ENCODE results near the gene SALL3.

The SALL3 gene

GRCh38 chr18:78971511-78972245, 7.9 kb upstream of the SALL3 start:
- H3K4me1 ChIP-seq: peaks cover 0 to 17% (median 14%) of the 10 kb centered on the region in 4 donors
- peaks cover 0 to 59% of the 10 kb centered on the region in 2 donors for H3K27me3 ChIP-seq

DNA sequence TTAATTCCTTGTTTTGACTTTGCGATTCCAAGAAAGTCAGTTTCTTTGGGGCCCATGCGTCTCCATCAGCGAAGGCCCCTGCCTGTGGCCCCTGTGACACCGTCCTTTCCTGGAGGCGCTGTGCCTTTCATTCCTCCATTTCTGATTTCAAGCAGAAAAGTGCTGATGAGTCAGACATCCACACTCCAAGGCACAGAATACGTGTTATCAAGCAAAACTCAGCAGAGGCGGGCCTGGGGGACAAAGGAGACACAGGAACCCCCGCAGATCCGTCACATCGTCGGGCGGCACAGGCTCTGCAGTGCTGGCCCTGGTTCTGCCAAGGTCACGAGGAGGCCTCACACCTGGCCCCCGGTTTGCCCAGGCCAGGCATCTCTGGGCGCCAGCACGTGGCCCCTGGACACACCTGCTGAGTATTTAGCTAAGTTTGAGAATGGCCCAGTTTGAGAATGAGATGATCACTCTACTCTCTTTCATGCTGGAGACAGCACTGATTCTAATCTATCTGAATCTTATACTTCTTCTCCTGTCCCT, 7.2 kb upstream of the SALL3 start:
- TF ChIP-seq, protein P1, sequence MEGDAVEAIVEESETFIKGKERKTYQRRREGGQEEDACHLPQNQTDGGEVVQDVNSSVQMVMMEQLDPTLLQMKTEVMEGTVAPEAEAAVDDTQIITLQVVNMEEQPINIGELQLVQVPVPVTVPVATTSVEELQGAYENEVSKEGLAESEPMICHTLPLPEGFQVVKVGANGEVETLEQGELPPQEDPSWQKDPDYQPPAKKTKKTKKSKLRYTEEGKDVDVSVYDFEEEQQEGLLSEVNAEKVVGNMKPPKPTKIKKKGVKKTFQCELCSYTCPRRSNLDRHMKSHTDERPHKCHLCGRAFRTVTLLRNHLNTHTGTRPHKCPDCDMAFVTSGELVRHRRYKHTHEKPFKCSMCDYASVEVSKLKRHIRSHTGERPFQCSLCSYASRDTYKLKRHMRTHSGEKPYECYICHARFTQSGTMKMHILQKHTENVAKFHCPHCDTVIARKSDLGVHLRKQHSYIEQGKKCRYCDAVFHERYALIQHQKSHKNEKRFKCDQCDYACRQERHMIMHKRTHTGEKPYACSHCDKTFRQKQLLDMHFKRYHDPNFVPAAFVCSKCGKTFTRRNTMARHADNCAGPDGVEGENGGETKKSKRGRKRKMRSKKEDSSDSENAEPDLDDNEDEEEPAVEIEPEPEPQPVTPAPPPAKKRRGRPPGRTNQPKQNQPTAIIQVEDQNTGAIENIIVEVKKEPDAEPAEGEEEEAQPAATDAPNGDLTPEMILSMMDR (IDR thresholded peaks at IDR 0.05): no peak
- H3K9me3 ChIP-seq: no peaks in the 10 kb centered on the region
- no peak for DNase-seq
- H3K27me3 ChIP-seq: peaks cover 0 to 66% of the 10 kb centered on the region in 2 donors
- H3K4me3 ChIP-seq: no peak overlapping the region
- H3K4me1 ChIP-seq: peaks cover 0 to 17% (median 14%) of the 10 kb centered on the region in 4 donors
- no peak overlapping the region for H3K27ac ChIP-seq
- no peaks in the 10 kb centered on the region for H3K36me3 ChIP-seq
- intact Hi-C loops (cut with DNase I; ENCODE audit: low total_unique reads): no loop called here

More at GRCh38 chr18:78971511-78972245, 7.9 kb upstream of the SALL3 start:
- H3K9me3 ChIP-seq: no peaks in the 10 kb centered on the region
- TF ChIP-seq, protein P1 (IDR thresholded peaks at IDR 0.05): no peak
- no peak overlapping the region for H3K27ac ChIP-seq
- no peaks in the 10 kb centered on the region for H3K36me3 ChIP-seq
- intact Hi-C loops (cut with DNase I; ENCODE audit: low total_unique reads): no loop called here
- DNase-seq: no peak
- H3K4me3 ChIP-seq: no peak overlapping the region

DNA sequence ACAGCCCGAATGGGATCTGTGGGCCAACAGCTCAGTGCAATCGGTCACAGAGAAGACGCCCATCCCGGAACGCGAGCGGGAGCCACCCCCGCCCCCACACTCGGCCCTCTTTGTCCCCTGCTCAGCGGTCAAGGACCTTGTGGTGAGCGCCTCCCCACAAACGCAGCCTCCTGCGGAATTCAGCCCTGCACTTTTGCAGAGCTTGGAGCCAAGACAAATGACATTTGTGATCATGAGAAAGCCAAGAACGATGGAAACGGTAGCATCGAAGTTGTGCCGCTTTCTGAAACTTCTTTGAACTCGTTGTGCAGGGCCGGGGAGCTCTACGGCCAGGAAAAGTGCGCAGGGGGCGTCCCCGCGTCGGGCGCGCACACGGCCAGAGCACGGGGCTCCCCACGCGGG, 6.7 kb upstream of the SALL3 start:
- Histone ChIP-seq H3K4me3 (no peak overlapping the region), H3K27me3 (peaks cover 0 to 71% of the 10 kb centered on the region in 2 donors)
- DNase-seq: no peak

GRCh38 chr18:78973357-78974083, 6.1 kb upstream of the SALL3 start:
- Histone ChIP-seq H3K4me1 (peaks cover 0 to 22% (median 16%) of the 10 kb centered on the region in 4 donors), H3K4me3 (peak overlapping the region in 1 of 2 donors; percentile 13), H3K27ac (no peak overlapping the region), H3K36me3 (no peaks in the 10 kb centered on the region), H3K27me3 (peaks cover 0 to 77% of the 10 kb centered on the region in 2 donors), H3K9me3 (no peaks in the 10 kb centered on the region)
- intact Hi-C loops (cut with DNase I; ENCODE audit: low total_unique reads): no loop called here
- no peak for DNase-seq
- TF ChIP-seq, protein P1 (IDR thresholded peaks at IDR 0.05): no peak

More for the DNA sequence above, 6.7 kb upstream of the SALL3 start:
- intact Hi-C loops (cut with DNase I; ENCODE audit: low total_unique reads): no loop called here
- peaks cover 0 to 20% (median 14%) of the 10 kb centered on the region in 4 donors for H3K4me1 ChIP-seq
- TF ChIP-seq, protein P1 (IDR thresholded peaks at IDR 0.05): no peak
- no peaks in the 10 kb centered on the region for H3K36me3 ChIP-seq
- no peaks in the 10 kb centered on the region for H3K9me3 ChIP-seq
- H3K27ac ChIP-seq: no peak overlapping the region

DNA sequence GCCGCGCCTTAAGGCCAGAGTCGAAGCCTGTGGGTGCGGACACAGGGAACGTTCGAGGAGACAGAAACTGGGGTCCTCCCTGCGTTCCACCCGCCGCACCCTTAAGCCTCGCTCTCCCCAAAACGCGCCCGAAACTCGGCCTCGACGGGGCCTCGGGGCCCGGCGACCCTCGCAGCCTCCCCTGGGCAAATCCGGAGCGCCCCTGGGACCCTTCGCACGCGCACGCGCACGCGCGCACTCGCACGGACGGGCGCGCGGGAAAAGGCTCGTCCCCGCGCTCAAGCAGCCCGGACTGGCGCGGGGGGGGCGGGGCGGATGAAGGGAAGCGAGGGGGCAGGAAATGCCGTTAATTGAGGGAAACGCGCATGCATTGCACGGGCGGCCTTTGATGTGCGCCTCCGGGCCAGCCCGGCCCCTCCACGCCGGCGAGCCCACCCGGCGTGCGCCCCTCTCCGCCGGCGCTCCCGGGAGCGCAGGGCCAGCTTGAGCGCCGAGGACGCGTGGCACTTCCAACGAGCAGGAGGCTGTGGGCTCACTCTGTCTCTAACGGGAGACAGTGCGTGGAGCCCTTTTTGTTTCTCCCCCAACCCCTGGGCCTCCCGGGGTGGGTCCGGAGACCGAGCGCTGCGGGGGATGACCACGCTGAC, 5.4 kb upstream of the SALL3 start:
- TF ChIP-seq, protein P1 (IDR thresholded peaks at IDR 0.05): no peak
- Histone ChIP-seq H3K27ac (no peak overlapping the region), H3K9me3 (no peaks in the 10 kb centered on the region), H3K27me3 (peaks cover 0 to 84% of the 10 kb centered on the region in 2 donors), H3K36me3 (no peaks in the 10 kb centered on the region), H3K4me1 (peaks cover 0 to 29% (median 22%) of the 10 kb centered on the region in 4 donors), H3K4me3 (peak overlapping the region in 1 of 2 donors; percentile 13)
- intact Hi-C loops (cut with DNase I; ENCODE audit: low total_unique reads): no loop called here
- no peak for DNase-seq
